DND-41 (cell line): ENCODE results near the gene ATR.

Experiments
- CTCF ChIP-seq: IDR thresholded peaks from 2 replicates; pipeline ENCODE4 v1.5.1; 2012; ENCODE audit warnings: borderline replicate concordance, low read length, moderate library complexity, mild to moderate bottlenecking; ENCODE audit not compliant: poor library complexity, severe bottlenecking; ENCODE audit errors: extremely low read depth
- EZH2 ChIP-seq: IDR thresholded peaks from 3 replicates; pipeline ENCODE4 v1.6.1; 2012; ENCODE audit warnings: borderline replicate concordance, low read depth, mild to moderate bottlenecking, moderate library complexity, low read length, inconsistent platforms; ENCODE audit not compliant: severe bottlenecking

GRCh38 chr3:142586803-142587406 lies 8.4 kb upstream of the ATR start:
- TF ChIP-seq CTCF (peak; percentile 74), EZH2 (no peak)
